NCI-H2081 treated with DMSO at 0.1 percent for 48 hours (cell line): ENCODE data around the gene STX1A.

Experiments used
- DNase-seq: peaks from one replicate; lab custom pipeline; 2025; lab: John Stamatoyannopoulos, UW

The STX1A gene

DNA sequence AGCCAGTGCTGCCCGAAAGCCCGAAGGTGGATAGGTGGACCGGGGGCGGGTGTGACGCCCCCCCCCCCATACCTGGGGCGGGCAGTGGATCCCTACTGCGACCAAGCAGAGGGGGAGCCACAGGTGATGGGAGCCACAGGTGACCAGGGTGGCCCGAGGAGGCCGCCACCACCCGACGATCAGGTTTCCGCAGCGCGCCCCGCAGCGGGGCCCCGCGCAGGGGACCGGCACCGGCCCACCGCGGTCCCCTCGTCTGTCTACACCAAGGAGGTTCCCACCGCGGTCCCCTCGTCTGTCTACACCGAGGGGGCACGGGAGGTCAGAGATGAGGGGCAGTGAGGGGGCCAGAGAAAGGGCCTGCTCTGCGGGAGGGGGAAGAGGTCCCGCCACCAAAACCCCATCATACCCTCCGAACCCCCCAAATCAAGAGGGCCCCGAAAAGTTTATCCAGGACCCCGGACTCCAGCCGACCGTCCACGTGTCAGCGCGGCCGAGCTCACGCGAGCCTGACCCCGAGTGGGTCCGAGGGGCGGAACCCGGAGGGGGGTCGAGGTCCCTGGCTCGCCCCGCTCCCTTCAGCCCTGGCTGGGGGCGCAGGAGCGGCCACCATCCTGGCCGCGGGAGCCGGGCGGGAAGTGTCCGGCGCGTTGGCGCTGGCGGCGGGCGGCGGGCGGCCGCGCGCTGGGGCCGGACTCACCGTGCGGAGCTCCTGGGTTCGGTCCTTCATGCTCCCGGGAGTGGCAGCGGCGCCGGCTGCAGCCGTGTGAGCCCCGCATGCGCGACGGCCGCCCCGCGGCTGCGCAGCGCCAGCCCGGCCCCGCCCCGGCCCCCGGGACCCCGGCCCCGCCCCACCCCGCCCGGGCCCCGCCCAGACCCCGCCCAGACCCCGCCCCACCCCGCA lies at the start of gene STX1A:
Gene STX1A, minus strand, starts transcription at position 765 of the 901 bp plus-strand sequence. Its CDS starts 38 bp downstream, at position 727.
- DNase-seq: no peak

DNA sequence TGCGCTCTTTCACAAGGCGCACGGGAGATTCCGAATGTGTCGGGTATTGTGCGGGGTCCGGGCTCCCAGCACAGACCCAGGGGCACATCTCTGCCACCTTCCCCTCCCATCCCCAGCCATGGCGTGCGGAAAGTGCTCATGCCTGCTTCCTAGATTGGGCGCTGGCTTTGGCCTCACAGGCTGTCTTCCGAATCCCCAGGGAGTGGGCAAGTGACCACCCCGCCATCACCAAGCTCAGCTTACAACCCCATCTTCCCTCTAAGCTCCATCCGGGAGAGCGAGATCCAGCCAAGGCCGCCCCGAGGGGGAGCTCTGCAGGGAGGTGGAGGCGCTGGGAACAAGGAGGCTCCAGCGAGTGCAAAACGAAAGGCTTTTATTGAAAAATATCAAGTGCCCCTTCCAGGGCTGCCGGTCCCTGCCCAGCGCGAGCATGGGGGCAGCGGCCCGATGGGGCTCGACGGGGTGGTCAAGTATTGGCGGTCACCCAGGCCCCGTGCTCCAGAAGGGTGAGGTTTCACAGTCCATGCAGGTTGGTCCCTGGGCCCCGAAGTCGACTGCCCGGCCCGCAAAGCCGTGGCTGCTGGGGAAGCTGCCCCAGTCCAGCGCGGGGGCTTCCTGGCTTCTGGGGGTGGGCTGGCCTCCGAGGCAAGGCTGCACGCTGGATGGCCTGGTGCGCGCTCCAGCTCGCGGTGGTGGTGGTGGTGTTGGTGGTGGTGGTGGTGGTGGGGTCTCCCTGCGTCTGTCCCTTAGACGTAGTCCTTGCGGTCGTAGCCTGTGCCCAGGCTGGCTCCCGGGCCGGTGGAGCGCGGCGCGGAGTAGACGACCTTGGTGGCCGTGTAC lies 49.4 kb upstream of the STX1A start:
- no peak for DNase-seq

DNA sequence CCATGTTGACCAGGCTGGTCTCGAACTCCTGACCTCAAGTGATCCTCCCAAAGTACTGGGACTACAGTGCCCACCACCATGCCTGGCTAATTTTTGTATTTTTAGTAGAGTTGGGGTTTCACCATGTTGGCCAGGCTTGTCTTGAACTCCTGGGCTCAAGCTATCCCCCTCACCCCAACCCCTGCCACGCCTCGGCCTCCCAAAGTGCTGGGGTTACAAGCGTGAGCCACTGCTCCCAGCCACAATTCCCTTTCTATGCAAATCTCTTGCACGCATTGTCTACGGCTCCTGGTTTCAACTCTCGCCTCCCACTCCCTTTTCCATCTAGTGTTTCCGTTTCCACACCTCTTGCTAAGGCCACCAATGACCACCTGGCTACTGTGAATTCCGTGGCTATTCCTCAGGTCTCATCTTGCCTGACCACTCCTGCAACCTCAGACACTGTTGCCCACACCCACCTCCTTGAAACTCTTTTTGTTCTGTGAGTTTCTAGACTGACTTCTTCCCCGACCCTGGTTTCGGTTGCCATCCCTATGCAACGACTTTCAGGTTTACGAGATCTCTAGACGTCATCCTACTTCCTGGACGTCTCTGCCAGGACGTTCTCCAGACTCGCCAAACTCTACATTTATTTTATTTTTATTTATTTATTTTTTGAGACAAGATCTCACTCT lies 47.2 kb upstream of the STX1A start:
- DNase-seq: no peak

DNA sequence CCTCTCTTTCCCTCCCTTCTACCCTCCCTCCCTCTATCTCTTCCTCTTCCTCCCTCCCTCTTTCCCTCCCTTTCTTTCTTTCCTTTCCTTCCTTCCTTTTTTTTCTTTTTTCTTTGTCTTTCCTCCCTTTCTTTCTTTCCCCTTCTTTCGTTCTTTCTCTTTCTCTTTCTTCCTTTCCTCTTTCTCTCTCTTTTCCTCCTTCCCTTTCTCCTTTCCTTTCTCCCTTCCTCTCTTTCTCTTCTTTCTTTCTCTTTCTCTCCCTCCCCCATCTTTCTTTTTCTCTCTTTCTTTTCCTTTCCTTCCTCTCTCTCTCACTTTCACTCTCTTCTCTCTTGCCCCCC lies 43.2 kb upstream of the STX1A start:
- DNase-seq: no peak

DNA sequence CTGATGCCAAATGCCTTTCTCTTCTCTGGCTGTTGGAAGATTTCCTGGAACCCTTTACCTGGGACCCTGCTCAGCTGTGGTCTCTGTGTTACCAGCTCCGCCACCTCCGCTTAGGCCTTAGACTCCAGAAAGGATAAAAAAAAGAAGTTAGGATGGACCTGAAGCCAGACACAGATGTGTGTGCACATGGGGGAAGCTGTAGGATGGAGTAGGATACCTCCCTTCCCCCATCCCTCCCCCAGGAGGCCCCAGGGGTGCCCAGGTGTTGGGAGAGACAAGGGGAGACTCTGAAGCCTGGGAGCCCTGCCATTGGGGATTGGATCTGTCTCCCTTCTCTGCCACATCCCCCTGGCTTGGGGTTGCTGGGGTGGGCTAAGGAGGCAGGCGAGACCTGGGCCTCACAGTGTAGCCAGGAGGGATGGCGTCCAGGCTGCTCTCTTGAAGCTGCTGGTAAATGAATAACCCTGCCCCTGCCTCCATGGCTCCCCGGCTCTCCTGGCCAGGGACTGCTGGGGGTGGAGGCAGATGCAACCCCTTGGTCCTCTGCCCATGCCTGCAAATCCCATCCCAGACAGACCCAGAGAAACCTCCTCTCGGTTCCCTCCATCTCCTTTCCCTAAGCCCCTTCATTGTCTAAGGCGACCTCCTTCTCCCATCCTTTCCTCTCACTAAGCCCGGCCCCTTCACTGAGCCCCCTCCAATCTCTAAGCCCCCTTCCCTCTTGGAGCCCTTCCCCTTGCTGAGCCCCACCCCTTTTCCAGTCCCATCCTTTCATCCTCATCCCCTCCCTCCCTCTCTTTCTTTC lies 42.6 kb upstream of the STX1A start:
- DNase-seq: no peak

DNA sequence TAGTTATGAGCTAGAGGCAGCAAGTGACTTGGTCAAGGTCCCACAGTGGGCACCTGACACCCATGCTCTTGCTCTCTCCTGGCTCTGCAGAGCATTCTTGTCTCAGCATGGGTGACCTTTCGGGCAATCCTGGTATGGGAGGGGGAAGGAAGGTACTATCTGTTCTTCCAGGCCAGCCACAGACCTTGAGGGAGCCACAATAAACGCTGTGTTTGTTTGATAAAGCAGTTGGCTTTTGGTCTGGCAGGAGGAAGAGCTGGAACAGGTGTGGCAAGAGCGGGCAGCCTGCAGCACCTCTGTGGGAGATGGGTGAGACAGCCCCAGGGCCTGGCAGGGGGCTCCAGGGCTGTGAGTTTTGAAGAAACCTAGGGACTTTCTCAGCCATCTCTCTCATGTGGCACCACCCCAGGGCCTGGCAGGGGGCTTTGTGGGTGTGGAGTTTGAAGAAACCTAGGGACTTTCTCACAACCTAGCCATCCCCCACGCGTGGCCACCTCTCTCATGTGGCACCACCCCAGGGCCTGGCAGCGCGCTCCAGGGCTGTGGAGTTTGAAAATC lies 39.2 kb upstream of the STX1A start:
- no peak for DNase-seq

DNA sequence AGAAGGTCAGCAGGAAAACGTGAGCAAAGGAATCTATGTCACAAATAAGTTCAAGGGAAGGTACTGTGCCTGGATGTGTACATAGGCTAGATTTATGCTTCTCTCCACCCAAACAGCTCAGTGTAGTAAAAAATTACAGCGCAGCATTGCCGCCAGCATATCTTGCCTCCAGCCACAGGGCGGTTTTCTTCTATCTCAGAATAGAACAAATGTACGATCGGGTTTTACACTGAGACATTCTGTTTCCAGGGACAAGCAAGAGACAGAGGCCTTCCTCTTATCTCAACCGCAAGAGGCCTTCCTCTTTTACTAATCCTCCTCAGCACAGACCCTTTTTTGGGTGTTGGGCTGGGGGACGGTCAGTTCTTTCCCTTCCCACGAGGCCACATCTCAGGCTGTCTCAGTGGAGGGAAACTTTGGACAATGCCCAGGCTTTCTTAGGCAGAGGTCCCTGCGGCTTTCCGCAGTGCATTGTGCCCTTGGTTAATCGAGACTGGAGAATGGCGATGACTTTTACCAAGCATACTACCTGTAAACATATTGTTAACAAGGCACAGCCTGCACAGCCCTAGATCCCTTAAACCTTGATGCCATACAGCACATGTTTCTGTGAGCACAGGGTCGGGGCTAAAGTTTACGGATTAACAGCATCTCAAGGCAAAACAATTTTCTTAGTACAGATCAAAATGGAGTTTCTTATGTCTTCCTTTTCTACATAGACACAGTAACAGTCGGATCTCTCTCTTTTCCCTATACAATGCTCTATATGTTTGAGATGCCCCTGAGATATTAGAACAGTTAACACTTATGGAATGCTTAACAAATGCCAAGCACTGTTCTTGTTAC lies 30.7 kb upstream of the STX1A start:
- no peak for DNase-seq

DNA sequence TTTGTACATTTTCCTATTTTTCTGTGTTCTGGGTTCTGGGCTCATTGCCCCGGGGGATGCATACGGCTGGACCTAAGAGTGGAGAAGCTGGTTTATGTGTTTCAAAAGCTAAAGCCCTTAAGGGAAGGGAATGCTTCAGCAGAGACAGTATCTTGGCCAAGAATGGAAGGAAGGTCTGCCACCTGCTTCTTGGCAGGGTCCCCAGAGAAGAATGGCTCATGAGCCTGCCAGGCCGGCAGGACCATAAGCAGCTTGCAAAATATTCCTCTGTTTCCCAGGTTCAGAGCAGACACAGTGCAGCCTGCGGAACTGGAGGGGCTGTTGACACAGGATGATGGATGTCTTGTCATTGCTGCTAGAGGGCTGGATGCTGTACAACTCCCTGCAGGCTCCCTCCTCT lies 26.9 kb upstream of the STX1A start:
- DNase-seq: no peak

DNA sequence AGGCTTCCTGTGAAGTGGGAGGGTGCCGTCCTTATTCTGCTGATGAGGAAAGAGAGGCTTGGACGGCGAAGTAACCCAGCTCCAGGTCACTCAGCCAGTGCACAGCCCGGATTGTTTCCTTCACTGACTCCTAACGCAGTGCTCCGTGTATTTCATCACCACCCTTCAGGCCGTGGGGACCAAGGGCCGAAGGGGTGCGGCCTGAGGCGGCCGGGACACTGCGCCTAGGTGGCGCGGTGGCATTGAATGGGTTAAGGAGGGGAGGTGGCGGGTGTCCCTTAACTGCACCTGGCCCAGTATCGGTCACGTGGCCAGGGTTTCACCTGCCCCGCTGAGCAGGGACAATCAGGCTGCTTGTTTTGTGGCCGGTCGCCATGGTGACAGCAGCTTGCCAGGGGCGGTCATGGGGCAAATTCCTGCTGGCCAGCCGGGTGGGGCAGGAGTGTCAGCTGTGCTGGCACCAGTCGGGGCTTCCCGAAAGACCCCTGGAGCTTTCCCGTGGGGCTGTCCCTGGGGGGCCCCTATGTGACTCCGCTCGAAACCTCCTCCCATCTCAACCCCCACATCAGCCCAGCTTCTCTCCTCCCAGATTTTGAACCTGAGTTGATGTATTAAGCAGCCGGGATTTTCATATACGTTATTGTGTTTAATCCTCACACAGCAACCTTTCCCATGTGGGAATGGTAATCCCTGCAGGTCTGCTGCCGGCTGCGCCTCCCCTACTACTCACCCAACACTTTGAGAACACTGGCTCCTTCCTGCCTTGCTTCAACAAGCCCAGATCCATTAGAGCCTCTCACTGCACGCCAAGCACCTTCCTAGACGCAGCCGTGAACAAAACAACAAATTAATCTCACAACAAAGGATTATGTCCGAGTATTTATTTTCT lies 23.5 kb upstream of the STX1A start:
- peak; percentile 84 for DNase-seq

DNA sequence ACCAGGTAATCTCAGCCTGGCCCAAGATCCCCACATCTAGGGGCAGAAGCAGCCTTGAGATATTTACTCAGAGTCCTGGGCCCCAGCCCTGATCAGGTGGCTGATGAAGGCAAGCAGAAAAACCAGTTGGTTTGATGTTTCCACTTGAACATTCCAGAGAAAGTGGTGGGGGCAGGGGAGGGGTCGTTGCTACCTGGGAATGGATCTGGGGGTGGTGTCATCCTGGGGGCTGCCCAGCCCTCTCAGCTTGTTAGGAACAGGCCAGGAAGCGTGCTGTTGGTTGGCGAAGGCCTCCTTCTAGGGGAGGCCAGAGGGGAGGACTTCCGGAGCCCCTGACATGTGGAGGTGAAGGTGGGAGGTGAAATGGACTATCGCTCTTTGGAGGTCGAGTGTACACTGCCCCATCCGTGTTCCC lies 22.9 kb upstream of the STX1A start:
- no peak for DNase-seq

DNA sequence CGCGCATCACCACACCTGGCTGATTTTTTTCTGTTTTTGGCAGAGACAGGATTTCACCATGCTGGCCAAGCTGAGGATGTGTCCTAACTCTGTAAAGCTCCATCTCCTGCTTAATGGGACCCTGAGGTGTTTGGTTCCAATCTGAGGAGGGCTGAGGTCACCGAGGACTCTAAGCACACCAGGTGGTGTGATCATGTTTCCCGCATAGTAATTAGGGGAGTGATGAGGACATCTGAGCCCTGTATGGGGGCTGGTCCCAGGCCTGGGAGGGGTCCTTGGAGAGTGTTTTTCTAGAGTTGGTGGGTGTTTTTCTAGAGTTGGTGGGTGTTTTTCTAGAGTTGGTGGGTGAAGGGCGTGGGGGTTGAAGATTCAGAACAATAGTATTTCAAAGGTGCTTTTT lies 22.1 kb upstream of the STX1A start:
- no peak for DNase-seq

DNA sequence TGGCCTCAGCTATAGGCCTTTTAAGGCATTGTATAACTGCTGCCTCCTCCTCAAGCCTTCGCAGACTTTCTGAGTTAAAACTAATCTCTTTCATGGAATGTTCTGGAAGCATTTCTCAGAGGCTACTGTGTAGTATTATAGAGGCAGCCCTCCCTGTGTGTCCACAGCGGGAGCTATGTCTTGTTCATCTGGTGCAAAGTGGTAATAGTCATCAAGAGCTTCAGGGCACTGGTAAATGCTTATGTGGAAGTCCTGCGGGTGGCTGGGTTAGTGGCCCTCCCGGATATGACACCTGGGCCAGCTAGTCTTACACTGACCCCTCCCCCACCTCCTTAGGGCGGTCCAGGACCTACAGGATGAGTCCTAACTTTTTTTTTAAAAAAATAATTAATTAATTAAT lies 21.3 kb upstream of the STX1A start:
- no peak for DNase-seq

DNA sequence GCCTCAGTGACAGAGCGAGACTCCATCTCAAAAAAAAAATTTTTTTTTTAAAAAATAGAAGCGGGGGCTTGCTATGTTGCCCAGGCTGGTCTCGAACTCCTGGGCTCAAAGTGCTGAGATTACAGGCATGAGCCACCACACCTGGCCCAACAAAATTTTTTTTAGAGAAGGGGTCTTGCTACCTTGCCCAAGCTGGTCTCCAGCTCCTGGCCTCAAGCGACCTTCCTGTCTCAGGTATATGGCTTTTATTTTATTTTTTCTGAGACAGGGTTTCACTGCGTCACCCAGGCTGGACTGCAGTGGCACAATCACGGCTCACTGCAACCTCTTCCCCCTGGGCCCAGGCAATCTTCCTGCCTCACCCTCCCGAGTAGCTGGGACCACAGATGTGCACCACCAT lies 20.7 kb upstream of the STX1A start:
- no peak for DNase-seq

DNA sequence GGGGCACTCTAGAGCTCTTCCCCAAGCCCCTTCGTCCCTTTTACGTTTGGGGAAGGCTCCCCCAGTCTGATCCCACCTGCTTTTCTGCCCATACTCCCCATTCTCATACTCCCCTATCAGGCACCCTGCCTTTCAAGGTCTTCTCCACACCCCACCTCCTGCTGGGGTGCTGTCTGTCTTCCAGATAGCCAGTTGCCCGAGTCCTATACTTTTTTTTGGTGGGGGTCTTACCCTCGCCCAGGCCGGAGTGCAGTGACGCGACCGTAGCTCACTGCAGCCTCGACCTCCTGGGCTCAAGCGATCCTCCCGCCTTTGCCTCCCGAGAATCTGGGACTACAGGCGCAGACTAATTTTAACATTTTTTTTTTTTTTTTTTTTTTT lies 19.9 kb upstream of the STX1A start:
- DNase-seq: no peak

DNA sequence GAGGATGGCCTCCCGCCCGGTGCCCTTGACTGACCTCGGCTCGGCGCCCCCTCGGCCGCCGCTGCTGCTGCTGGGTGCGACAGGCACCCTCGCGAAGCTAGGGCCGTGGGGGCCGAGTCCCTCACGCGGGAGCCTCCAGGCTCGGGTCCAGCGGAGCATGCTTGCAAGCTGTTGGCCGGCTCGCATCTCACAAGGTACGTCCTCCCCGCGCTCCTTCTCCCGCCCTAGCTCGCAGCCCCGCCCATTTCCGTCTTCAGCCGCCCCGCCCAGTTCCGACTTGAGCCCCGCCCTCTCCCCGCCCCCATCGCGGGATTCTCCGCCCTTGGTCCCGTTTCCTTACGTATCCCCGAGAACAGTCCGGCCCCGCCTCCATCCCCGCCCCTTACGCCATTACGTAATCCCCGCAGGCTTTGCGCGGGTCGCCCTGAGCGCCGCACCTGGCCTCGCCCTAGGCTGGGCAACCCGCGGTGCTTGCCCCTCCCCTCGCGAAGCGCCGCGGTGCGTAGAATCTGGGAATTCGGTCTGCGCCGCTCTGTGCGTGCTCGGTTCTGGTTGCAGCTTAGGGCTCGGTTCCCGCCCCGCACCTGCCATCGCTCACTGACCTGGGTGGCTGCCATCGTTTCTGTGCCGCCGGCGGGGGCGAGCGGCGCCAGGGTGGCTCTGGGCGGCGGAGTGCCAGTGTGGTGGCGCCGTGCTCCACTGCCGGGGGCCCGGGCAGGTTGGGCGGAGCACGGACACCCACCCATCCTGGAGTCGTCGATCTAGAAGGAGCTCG lies 19.3 kb upstream of the STX1A start, which contains the start of gene ABHD11:
Gene ABHD11, minus strand, starts transcription at position 191 of the 775 bp plus-strand sequence. Its CDS starts 32 bp downstream, at position 159.
- peak; percentile 93 for DNase-seq

DNA sequence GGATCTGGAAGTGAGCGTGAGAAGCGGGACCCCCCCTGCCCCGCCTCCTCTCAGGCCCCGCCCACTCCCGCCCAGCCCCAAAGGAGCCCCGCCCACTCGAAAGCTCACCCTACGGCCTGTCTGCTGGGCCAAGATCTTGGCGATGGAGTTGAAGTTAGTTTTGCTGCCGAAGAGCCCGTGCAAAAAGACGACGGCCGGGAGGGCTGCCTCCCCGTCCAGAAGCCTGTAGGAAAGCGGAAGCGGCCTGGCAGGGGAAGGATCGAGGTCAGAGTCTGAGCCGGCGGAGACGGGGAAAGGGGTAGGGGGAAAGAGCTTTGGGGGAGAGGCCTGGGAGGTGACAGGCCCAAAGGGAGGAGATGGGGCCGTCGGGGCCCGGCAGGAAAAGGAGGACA lies 18.7 kb upstream of the STX1A start:
- no peak for DNase-seq

DNA sequence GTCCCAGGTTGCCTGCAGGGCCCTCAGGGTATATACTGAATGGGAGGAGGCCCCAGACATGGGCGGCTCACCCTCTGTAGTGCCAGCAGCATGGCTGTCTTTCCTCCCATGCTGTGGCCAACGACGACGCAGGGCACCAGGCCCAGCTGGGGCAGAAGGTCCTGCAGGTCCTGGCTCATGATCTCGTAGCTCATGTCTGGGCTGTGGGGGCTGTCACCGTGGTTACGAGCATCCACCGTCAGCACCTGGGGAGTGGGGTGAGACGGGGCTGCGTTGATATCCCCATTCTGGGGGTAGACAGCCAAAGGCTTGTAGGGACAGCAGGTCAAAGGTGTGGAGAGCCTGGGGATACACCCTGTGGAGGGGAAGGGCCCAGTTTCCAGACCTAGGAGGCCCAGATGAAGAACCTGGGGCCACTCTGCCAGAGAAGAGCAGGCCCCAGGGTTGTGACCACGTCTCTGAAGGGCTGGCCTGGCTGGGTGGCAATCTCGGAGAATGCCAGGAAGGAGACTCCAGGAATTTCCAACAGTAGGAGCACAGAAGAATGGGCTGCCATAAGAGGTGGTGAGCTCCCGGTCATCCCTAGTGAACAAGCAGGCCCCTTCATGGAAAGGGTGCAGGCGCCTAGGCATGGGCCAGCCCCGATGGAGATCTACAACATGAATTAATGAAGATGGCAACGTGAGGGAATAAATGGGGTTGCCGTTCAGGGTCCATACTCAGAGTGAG lies 18.2 kb upstream of the STX1A start:
- no peak for DNase-seq

DNA sequence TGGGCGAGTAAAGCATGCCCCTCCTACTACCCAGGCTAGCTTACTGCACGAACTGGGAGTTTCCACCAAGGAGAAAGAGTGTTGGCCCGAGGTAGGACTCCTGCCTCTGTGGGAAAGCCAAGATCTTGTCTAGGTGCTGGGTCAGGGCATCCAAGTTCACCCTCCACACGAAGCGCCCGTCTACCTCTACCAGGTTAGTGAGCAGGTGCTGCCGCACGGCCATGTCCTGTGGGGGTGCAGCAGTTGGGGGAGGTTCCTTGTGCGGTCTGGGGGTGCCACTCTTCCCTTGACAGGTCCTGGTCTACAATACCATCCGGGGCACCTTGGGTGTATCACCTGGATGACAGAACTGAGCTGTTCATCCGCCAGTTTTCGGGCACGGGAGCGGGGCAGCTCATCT lies 17.4 kb upstream of the STX1A start:
- no peak for DNase-seq
